ENCODE data around the gene VEPH1.

Gene VEPH1

GRCh38 chr3:157487339-157487738, 15.9 kb downstream of the VEPH1 start:
- H2AK5ac ChIP-seq (ENCODE audit: low read length): no peak overlapping the region
- H3K4me1 ChIP-seq (ENCODE audit: control insufficient read depth, low read depth, low read length): no peaks in the 10 kb centered on the region
- H3K4me2 ChIP-seq (ENCODE audit: low read length): no peak overlapping the region
- H2BK5ac ChIP-seq (ENCODE audit: low read length): no peak overlapping the region
- H2BK120ac ChIP-seq (ENCODE audit: low read depth, low read length): no peak overlapping the region
- no peaks in the 10 kb centered on the region for H3K36me3 ChIP-seq (ENCODE audit: control insufficient read depth, insufficient read depth, low read length)
- no peak overlapping the region for H3K27ac ChIP-seq (ENCODE audit: low read depth, low read length)
- H3K23ac ChIP-seq (ENCODE audit: low read length): no peak overlapping the region
- H4K5ac ChIP-seq (ENCODE audit: low read length): no peak overlapping the region
- H3K56ac ChIP-seq (ENCODE audit: low read length): no peak overlapping the region
- no peak overlapping the region for H3K4ac ChIP-seq (ENCODE audit: low read depth, low read length)
- no peaks in the 10 kb centered on the region for H3K79me2 ChIP-seq (ENCODE audit: control insufficient read depth, insufficient read depth, low read length)
- no peak overlapping the region for H2BK15ac ChIP-seq (replicated peaks; ENCODE audit: low read depth)
- no peak for DNase-seq
- H3K27me3 ChIP-seq (ENCODE audit: insufficient read depth, low read length, poor library complexity): no peaks in the 10 kb centered on the region
- no peak overlapping the region for H3K18ac ChIP-seq (ENCODE audit: low read length)
- no peak overlapping the region for H3K9ac ChIP-seq (ENCODE audit: low read length)
- no peaks in the 10 kb centered on the region for H3K79me1 ChIP-seq (ENCODE audit: low read length)
- H3K4me3 ChIP-seq (ENCODE audit: low read length): no peak overlapping the region
- no CpG with 5 or more reads among the region's 1 CpG for WGBS (ENCODE audit: extremely low coverage, insufficient coverage, low lambda C conversion rate)
- H4K8ac ChIP-seq (ENCODE audit: low read depth, low read length): no peak overlapping the region

- Histone ChIP-seq H3K9ac (ENCODE audit: low read length) (no peak overlapping the region), H3K56ac (ENCODE audit: low read length) (no peak overlapping the region), H2BK120ac (ENCODE audit: low read depth, low read length) (no peak overlapping the region), H3K79me2 (ENCODE audit: control insufficient read depth, insufficient read depth, low read length) (no peaks in the 10 kb centered on the region), H2BK15ac (replicated peaks; ENCODE audit: low read depth) (no peak overlapping the region), H3K4me2 (ENCODE audit: low read length) (no peak overlapping the region), H3K27me3 (ENCODE audit: insufficient read depth, low read length, poor library complexity) (no peaks in the 10 kb centered on the region), H4K8ac (ENCODE audit: low read depth, low read length) (no peak overlapping the region), H2BK5ac (ENCODE audit: low read length) (no peak overlapping the region), H3K79me1 (ENCODE audit: low read length) (no peaks in the 10 kb centered on the region), H3K4ac (ENCODE audit: low read depth, low read length) (no peak overlapping the region), H4K5ac (ENCODE audit: low read length) (no peak overlapping the region), H3K27ac (ENCODE audit: low read depth, low read length) (no peak overlapping the region), H3K36me3 (ENCODE audit: control insufficient read depth, insufficient read depth, low read length) (no peaks in the 10 kb centered on the region), H3K4me3 (ENCODE audit: low read length) (no peak overlapping the region), H3K18ac (ENCODE audit: low read length) (no peak overlapping the region), H2AK5ac (ENCODE audit: low read length) (no peak overlapping the region), H3K23ac (ENCODE audit: low read length) (no peak overlapping the region), H3K4me1 (ENCODE audit: control insufficient read depth, low read depth, low read length) (no peaks in the 10 kb centered on the region)
- DNase-seq: no peak
- no CpG with 5 or more reads among the region's 1 CpG for WGBS (ENCODE audit: extremely low coverage, insufficient coverage, low lambda C conversion rate)
Observed at GRCh38 chr3:157479464-157480243, 23.6 kb downstream of the VEPH1 start.

- Histone ChIP-seq H3K79me2 (ENCODE audit: control insufficient read depth, insufficient read depth, low read length) (no peaks in the 10 kb centered on the region), H2AK5ac (ENCODE audit: low read length) (no peak overlapping the region), H3K18ac (ENCODE audit: low read length) (no peak overlapping the region), H4K8ac (ENCODE audit: low read depth, low read length) (no peak overlapping the region), H3K4me2 (ENCODE audit: low read length) (no peak overlapping the region), H2BK120ac (ENCODE audit: low read depth, low read length) (no peak overlapping the region), H3K79me1 (ENCODE audit: low read length) (no peaks in the 10 kb centered on the region), H3K27me3 (ENCODE audit: insufficient read depth, low read length, poor library complexity) (no peaks in the 10 kb centered on the region), H3K27ac (ENCODE audit: low read depth, low read length) (no peak overlapping the region), H3K4me3 (ENCODE audit: low read length) (no peak overlapping the region), H3K36me3 (ENCODE audit: control insufficient read depth, insufficient read depth, low read length) (no peaks in the 10 kb centered on the region), H4K5ac (ENCODE audit: low read length) (no peak overlapping the region), H3K23ac (ENCODE audit: low read length) (no peak overlapping the region), H3K4me1 (ENCODE audit: control insufficient read depth, low read depth, low read length) (no peaks in the 10 kb centered on the region), H2BK15ac (replicated peaks; ENCODE audit: low read depth) (no peak overlapping the region), H2BK5ac (ENCODE audit: low read length) (no peak overlapping the region), H3K56ac (ENCODE audit: low read length) (no peak overlapping the region), H3K9ac (ENCODE audit: low read length) (no peak overlapping the region), H3K4ac (ENCODE audit: low read depth, low read length) (no peak overlapping the region)
- no peak for DNase-seq
- no CpG with 5 or more reads among the region's 3 CpGs for WGBS (ENCODE audit: extremely low coverage, insufficient coverage, low lambda C conversion rate)
Observed at GRCh38 chr3:157477441-157477840, 25.8 kb downstream of the VEPH1 start.

GRCh38 chr3:157475921-157476414, 27.2 kb downstream of the VEPH1 start:
- Histone ChIP-seq H3K79me1 (ENCODE audit: low read length) (no peaks in the 10 kb centered on the region), H3K4me2 (ENCODE audit: low read length) (no peak overlapping the region), H3K4me3 (ENCODE audit: low read length) (no peak overlapping the region), H3K4ac (ENCODE audit: low read depth, low read length) (no peak overlapping the region), H3K56ac (ENCODE audit: low read length) (no peak overlapping the region), H2BK5ac (ENCODE audit: low read length) (no peak overlapping the region), H4K5ac (ENCODE audit: low read length) (no peak overlapping the region), H3K23ac (ENCODE audit: low read length) (no peak overlapping the region), H2AK5ac (ENCODE audit: low read length) (no peak overlapping the region), H3K9ac (ENCODE audit: low read length) (no peak overlapping the region), H3K79me2 (ENCODE audit: control insufficient read depth, insufficient read depth, low read length) (no peaks in the 10 kb centered on the region), H3K27ac (ENCODE audit: low read depth, low read length) (no peak overlapping the region), H4K8ac (ENCODE audit: low read depth, low read length) (no peak overlapping the region), H2BK15ac (replicated peaks; ENCODE audit: low read depth) (no peak overlapping the region), H3K4me1 (ENCODE audit: control insufficient read depth, low read depth, low read length) (no peaks in the 10 kb centered on the region), H3K36me3 (ENCODE audit: control insufficient read depth, insufficient read depth, low read length) (no peaks in the 10 kb centered on the region), H2BK120ac (ENCODE audit: low read depth, low read length) (no peak overlapping the region), H3K27me3 (ENCODE audit: insufficient read depth, low read length, poor library complexity) (no peaks in the 10 kb centered on the region), H3K18ac (ENCODE audit: low read length) (no peak overlapping the region)
- no CpG with 5 or more reads among the region's 1 CpG for WGBS (ENCODE audit: extremely low coverage, insufficient coverage, low lambda C conversion rate)
- no peak for DNase-seq

GRCh38 chr3:157472648-157473047, 30.6 kb downstream of the VEPH1 start:
- H3K4ac ChIP-seq (ENCODE audit: low read depth, low read length): no peak overlapping the region
- H2AK5ac ChIP-seq (ENCODE audit: low read length): no peak overlapping the region
- no peak overlapping the region for H3K27ac ChIP-seq (ENCODE audit: low read depth, low read length)
- H4K5ac ChIP-seq (ENCODE audit: low read length): no peak overlapping the region
- no peak overlapping the region for H2BK15ac ChIP-seq (replicated peaks; ENCODE audit: low read depth)
- no peak overlapping the region for H2BK120ac ChIP-seq (ENCODE audit: low read depth, low read length)
- no peaks in the 10 kb centered on the region for H3K79me2 ChIP-seq (ENCODE audit: control insufficient read depth, insufficient read depth, low read length)
- WGBS (ENCODE audit: extremely low coverage, insufficient coverage, low lambda C conversion rate): no CpG with 5 or more reads among the region's 1 CpG
- H3K18ac ChIP-seq (ENCODE audit: low read length): no peak overlapping the region
- no peak overlapping the region for H4K8ac ChIP-seq (ENCODE audit: low read depth, low read length)
- H3K23ac ChIP-seq (ENCODE audit: low read length): no peak overlapping the region
- no peaks in the 10 kb centered on the region for H3K79me1 ChIP-seq (ENCODE audit: low read length)
- no peak overlapping the region for H3K4me3 ChIP-seq (ENCODE audit: low read length)
- H3K9ac ChIP-seq (ENCODE audit: low read length): no peak overlapping the region
- H2BK5ac ChIP-seq (ENCODE audit: low read length): no peak overlapping the region
- no peak overlapping the region for H3K4me2 ChIP-seq (ENCODE audit: low read length)
- no peak for DNase-seq
- no peaks in the 10 kb centered on the region for H3K36me3 ChIP-seq (ENCODE audit: control insufficient read depth, insufficient read depth, low read length)
- no peaks in the 10 kb centered on the region for H3K27me3 ChIP-seq (ENCODE audit: insufficient read depth, low read length, poor library complexity)
- H3K4me1 ChIP-seq (ENCODE audit: control insufficient read depth, low read depth, low read length): no peaks in the 10 kb centered on the region
- H3K56ac ChIP-seq (ENCODE audit: low read length): no peak overlapping the region

GRCh38 chr3:157471064-157471463, 32.2 kb downstream of the VEPH1 start:
- H3K9ac ChIP-seq (ENCODE audit: low read length): no peak overlapping the region
- H3K4me2 ChIP-seq (ENCODE audit: low read length): no peak overlapping the region
- no peaks in the 10 kb centered on the region for H3K4me1 ChIP-seq (ENCODE audit: control insufficient read depth, low read depth, low read length)
- DNase-seq: no peak
- H3K4ac ChIP-seq (ENCODE audit: low read depth, low read length): no peak overlapping the region
- H3K27me3 ChIP-seq (ENCODE audit: insufficient read depth, low read length, poor library complexity): no peaks in the 10 kb centered on the region
- no peak overlapping the region for H2AK5ac ChIP-seq (ENCODE audit: low read length)
- no peaks in the 10 kb centered on the region for H3K36me3 ChIP-seq (ENCODE audit: control insufficient read depth, insufficient read depth, low read length)
- H3K79me1 ChIP-seq (ENCODE audit: low read length): no peaks in the 10 kb centered on the region
- H3K79me2 ChIP-seq (ENCODE audit: control insufficient read depth, insufficient read depth, low read length): no peaks in the 10 kb centered on the region
- no peak overlapping the region for H4K8ac ChIP-seq (ENCODE audit: low read depth, low read length)
- no CpG with 5 or more reads among the region's 1 CpG for WGBS (ENCODE audit: extremely low coverage, insufficient coverage, low lambda C conversion rate)
- H3K18ac ChIP-seq (ENCODE audit: low read length): no peak overlapping the region
- H2BK15ac ChIP-seq (replicated peaks; ENCODE audit: low read depth): no peak overlapping the region
- no peak overlapping the region for H3K27ac ChIP-seq (ENCODE audit: low read depth, low read length)
- H4K5ac ChIP-seq (ENCODE audit: low read length): no peak overlapping the region
- no peak overlapping the region for H3K56ac ChIP-seq (ENCODE audit: low read length)
- no peak overlapping the region for H2BK120ac ChIP-seq (ENCODE audit: low read depth, low read length)
- no peak overlapping the region for H3K23ac ChIP-seq (ENCODE audit: low read length)
- H2BK5ac ChIP-seq (ENCODE audit: low read length): no peak overlapping the region
- no peak overlapping the region for H3K4me3 ChIP-seq (ENCODE audit: low read length)

All from mesendoderm (in vitro differentiated cells).